Endothelial cell of umbilical vein (primary cell): ENCODE results near the gene GFER.

Experiments
- CTCF ChIP-seq, 2 donors: IDR thresholded peaks; 1 replicate in 1 of 2; 2 replicates in 1 of 2; pipeline ENCODE4 v1.5.1; 2011; ENCODE audit warnings: low read length in 2 of 2, mild to moderate bottlenecking in 2 of 2, moderate library complexity in 2 of 2, control low read depth in 1 of 2, inconsistent platforms in 1 of 2, low read depth in 1 of 2; ENCODE audit not compliant: insufficient read depth in 1 of 2; ENCODE audit errors: extremely low read depth in 1 of 2
- EZH2 ChIP-seq: IDR thresholded peaks from 2 replicates; pipeline ENCODE4 v1.6.1; 2012; ENCODE audit warnings: borderline replicate concordance, low read depth, mild to moderate bottlenecking, moderate library complexity, low read length, inconsistent platforms; ENCODE audit not compliant: severe bottlenecking
- GATA2 ChIP-seq: IDR thresholded peaks from 2 replicates; pipeline ENCODE4 v1.7.0; 2011; ENCODE audit warnings: low read depth, mild to moderate bottlenecking, moderate library complexity, mixed read lengths, low read length; ENCODE audit not compliant: insufficient read length, insufficient read depth
- JUN ChIP-seq: IDR thresholded peaks from 2 replicates; pipeline ENCODE4 v1.6.1; 2011; ENCODE audit warnings: borderline replicate concordance, low read depth; ENCODE audit not compliant: insufficient read length, insufficient read depth
- MAX ChIP-seq: IDR thresholded peaks from 2 replicates; pipeline ENCODE4 v1.6.1; 2011; ENCODE audit not compliant: insufficient read depth, insufficient read length
- MYC ChIP-seq: IDR thresholded peaks from one replicate; pipeline ENCODE4 v1.6.1; 2011; ENCODE audit warnings: mild to moderate bottlenecking, low read depth, low read length
- POLR2A ChIP-seq: IDR thresholded peaks from 2 replicates; pipeline ENCODE4 v1.6.1; 2012; ENCODE audit warnings: low read depth, mild to moderate bottlenecking, control low read depth, low read length
- POLR2AphosphoS5 ChIP-seq: IDR thresholded peaks from 2 replicates; pipeline ENCODE4 v1.6.1; 2012; ENCODE audit warnings: low read depth, mild to moderate bottlenecking, control low read depth, low read length, moderate library complexity; ENCODE audit not compliant: insufficient read depth

- TF ChIP-seq CTCF (IDR thresholded peaks at IDR 0.05; ENCODE audit: extremely low read depth in 1 of 2, insufficient read depth in 1 of 2, low read depth in 1 of 2, low read length in 2 of 2) (peak; percentile 46 to 54), MYC (no peak), POLR2A (no peak), EZH2 (no peak), POLR2AphosphoS5 (no peak), MAX (no peak), JUN (no peak), GATA2 (no peak)
Observed at GRCh38 chr16:2005646-2006045, 21.7 kb downstream of the GFER start.
